ENCODE results near the gene ARHGEF38.
"Not testable (repeated sequence)": the region's sequence is repeated elsewhere in the genome, so short reads cannot be mapped to it uniquely, and the experiment has no call there.

The ARHGEF38 gene

GRCh38 chr4:105686571-105686970 lies 134.2 kb downstream of the ARHGEF38 start:
- no peak for DNase-seq (ENCODE audit: low read depth)
- H3K4me3 ChIP-seq (ENCODE audit: low read length) = no peak overlapping the region
- TF ChIP-seq CTCF (IDR thresholded peaks at IDR 0.05; ENCODE audit: insufficient read depth, low read depth, low read length, missing control alignments) = no peak

- not testable (repeated sequence) for DNase-seq (ENCODE audit: low read depth); H3K4me3 ChIP-seq (ENCODE audit: low read length)
These were observed 142.4 kb downstream of the ARHGEF38 start for GRCh38 chr4:105694812-105695211.

- not testable (repeated sequence) for H3K4me3 ChIP-seq (ENCODE audit: low read length)
These were observed 143.4 kb downstream of the ARHGEF38 start for GRCh38 chr4:105695832-105696231.

GRCh38 chr4:105698607-105699006 lies 146.2 kb downstream of the ARHGEF38 start:
- no peak for TF ChIP-seq CTCF (IDR thresholded peaks at IDR 0.05; ENCODE audit: insufficient read depth, low read depth, low read length, missing control alignments)
- no peak overlapping the region for H3K4me3 ChIP-seq (ENCODE audit: low read length)
- no peak for DNase-seq (ENCODE audit: low read depth)

More at GRCh38 chr4:105695832-105696231, 143.4 kb downstream of the ARHGEF38 start:
- not testable (repeated sequence) for DNase-seq (ENCODE audit: low read depth)

GRCh38 chr4:105707782-105708180 lies 155.4 kb downstream of the ARHGEF38 start:
- no peak for DNase-seq (ENCODE audit: low read depth)
- TF ChIP-seq CTCF (IDR thresholded peaks at IDR 0.05; ENCODE audit: insufficient read depth, low read depth, low read length, missing control alignments) = no peak
- H3K4me3 ChIP-seq (ENCODE audit: low read length) = peak overlapping the region; percentile 90

- peak within 1 kb of the TSS; percentile 90 for H3K4me3 ChIP-seq (ENCODE audit: low read length)
- no peak for TF ChIP-seq CTCF (IDR thresholded peaks at IDR 0.05; ENCODE audit: insufficient read depth, low read depth, low read length, missing control alignments)
- DNase-seq (ENCODE audit: low read depth) = peak; percentile 96
These were observed 156.0 kb downstream of the ARHGEF38 start, which contains the start of the genes GSTCD and INTS12 for GRCh38 chr4:105708181-105709080. Gene GSTCD, plus strand, starts transcription at chr4:105708784. Its CDS starts 8,830 bp downstream, at chr4:105717614. Gene INTS12, minus strand, starts transcription at chr4:105708689. Its CDS starts 8,684 bp downstream, at chr4:105700005.

- TF ChIP-seq CTCF (IDR thresholded peaks at IDR 0.05; ENCODE audit: insufficient read depth, low read depth, low read length, missing control alignments) = no peak
- H3K4me3 ChIP-seq (ENCODE audit: low read length) = peak overlapping the region; percentile 90
- peak; percentile 45 for DNase-seq (ENCODE audit: low read depth)
These were observed 156.6 kb downstream of the ARHGEF38 start for GRCh38 chr4:105709081-105709450.

Data from epithelial cell of esophagus (primary cell).